AG04450 (cell line): ENCODE data around the gene CHCHD6. TPM values are rescaled to one million over a fixed set of nuclear protein-coding genes. Genes with fewer than 3 reads are reported as not detected.

Experiments used
- CTCF ChIA-PET: fragments of 300-600, 350-600 bp; formaldehyde crosslinking; extraction: SDS; loops from one replicate; lab custom pipeline; 2022; ENCODE audit warnings: antibody characterized with exemption, inconsistent platforms; lab: Charles Lee
- POLR2A ChIA-PET: fragments of 350-600 bp; formaldehyde crosslinking; extraction: SDS; loops from one replicate; lab custom pipeline; 2021; ENCODE audit warnings: antibody characterized with exemption, inconsistent platforms; lab: Yijun Ruan, JAX
- DNase-seq: peaks from one replicate; pipeline ENCODE4 v3.0.0-alpha.2; 2011; ENCODE audit warnings: low read depth, low spot score
- H3K27ac ChIP-seq: one replicate; pipeline ENCODE4 v1.5.1; 2012; ENCODE audit warnings: low read depth, low read length, control low read depth
- H3K27me3 ChIP-seq: one replicate; pipeline ENCODE4 v1.6.0; 2012; ENCODE audit warnings: low read length; ENCODE audit not compliant: control insufficient read depth, insufficient read depth
- H3K4me3 ChIP-seq: 2 replicates; pipeline ENCODE4 v1.5.1; 2011; ENCODE audit warnings: mild to moderate bottlenecking, low read depth, low read length, control low read depth
- H3K9me3 ChIP-seq: 2 replicates; pipeline ENCODE4 v1.5.1; 2012; ENCODE audit warnings: low read length; ENCODE audit not compliant: control insufficient read depth, insufficient read depth
- polyA plus RNA-seq: library from polyadenylated mRNA; depleted of rRNA; stranded (reverse); fragments of >200 nt; gene quantifications from 2 replicates; pipeline ENCODE4 v1.2.3, GENCODE V29; 2011
- TF ChIP-seq, protein P1 (sequence below): IDR thresholded peaks from 2 replicates; pipeline ENCODE4 v1.5.1; 2011; ENCODE audit warnings: low read depth, low read length, control low read depth, inconsistent platforms

The CHCHD6 gene
- polyA plus RNA-seq, 1 experiment: 14.0 TPM

GRCh38 chr3:126685493-126685892 lies 18.5 kb upstream of the CHCHD6 start:
- POLR2A ChIA-PET: no interaction called here
- Histone ChIP-seq H3K27ac (no peak overlapping the region), H3K9me3 (no peaks in the 10 kb centered on the region), H3K4me3 (no peak overlapping the region), H3K27me3 (peaks cover 26% of the 10 kb centered on the region)
- DNase-seq: no peak
- TF ChIP-seq, protein P1, sequence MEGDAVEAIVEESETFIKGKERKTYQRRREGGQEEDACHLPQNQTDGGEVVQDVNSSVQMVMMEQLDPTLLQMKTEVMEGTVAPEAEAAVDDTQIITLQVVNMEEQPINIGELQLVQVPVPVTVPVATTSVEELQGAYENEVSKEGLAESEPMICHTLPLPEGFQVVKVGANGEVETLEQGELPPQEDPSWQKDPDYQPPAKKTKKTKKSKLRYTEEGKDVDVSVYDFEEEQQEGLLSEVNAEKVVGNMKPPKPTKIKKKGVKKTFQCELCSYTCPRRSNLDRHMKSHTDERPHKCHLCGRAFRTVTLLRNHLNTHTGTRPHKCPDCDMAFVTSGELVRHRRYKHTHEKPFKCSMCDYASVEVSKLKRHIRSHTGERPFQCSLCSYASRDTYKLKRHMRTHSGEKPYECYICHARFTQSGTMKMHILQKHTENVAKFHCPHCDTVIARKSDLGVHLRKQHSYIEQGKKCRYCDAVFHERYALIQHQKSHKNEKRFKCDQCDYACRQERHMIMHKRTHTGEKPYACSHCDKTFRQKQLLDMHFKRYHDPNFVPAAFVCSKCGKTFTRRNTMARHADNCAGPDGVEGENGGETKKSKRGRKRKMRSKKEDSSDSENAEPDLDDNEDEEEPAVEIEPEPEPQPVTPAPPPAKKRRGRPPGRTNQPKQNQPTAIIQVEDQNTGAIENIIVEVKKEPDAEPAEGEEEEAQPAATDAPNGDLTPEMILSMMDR: no peak
- CTCF ChIA-PET: interaction anchor here (2.4 kb wide), 1 partner anchor 67 kb away, joined by 13 read pairs; no protein-coding TSS in a partner anchor

GRCh38 chr3:126691765-126692164 lies 12.3 kb upstream of the CHCHD6 start:
- ChIA-PET CTCF (interaction anchor here (0.9 to 1.6 kb wide), 3 partner anchors 11 to 13 kb away, joined by 3 to 4 read pairs (median 4); no protein-coding TSS in a partner anchor), POLR2A (no interaction called here)

GRCh38 chr3:126692858-126693257 lies 11.2 kb upstream of the CHCHD6 start:
- POLR2A ChIA-PET: no interaction called here
- peaks cover 23% of the 10 kb centered on the region for H3K27me3 ChIP-seq
- CTCF ChIA-PET: interaction anchor here (1.1 to 1.6 kb wide), 2 partner anchors 12 to 14 kb away, joined by 4 read pairs; no protein-coding TSS in a partner anchor
- H3K9me3 ChIP-seq: no peaks in the 10 kb centered on the region
- no peak for DNase-seq
- TF ChIP-seq, protein P1: no peak
- no peak overlapping the region for H3K4me3 ChIP-seq
- no peak overlapping the region for H3K27ac ChIP-seq

More at GRCh38 chr3:126691765-126692164, 12.3 kb upstream of the CHCHD6 start:
- TF ChIP-seq, protein P1: no peak
- Histone ChIP-seq H3K27me3 (peaks cover 23% of the 10 kb centered on the region), H3K4me3 (no peak overlapping the region), H3K9me3 (no peaks in the 10 kb centered on the region), H3K27ac (no peak overlapping the region)
- no peak for DNase-seq

- TF ChIP-seq, protein P1: no peak
- CTCF ChIA-PET: no interaction called here
Observed at GRCh38 chr3:126693921-126694320, 10.1 kb upstream of the CHCHD6 start.

DNA sequence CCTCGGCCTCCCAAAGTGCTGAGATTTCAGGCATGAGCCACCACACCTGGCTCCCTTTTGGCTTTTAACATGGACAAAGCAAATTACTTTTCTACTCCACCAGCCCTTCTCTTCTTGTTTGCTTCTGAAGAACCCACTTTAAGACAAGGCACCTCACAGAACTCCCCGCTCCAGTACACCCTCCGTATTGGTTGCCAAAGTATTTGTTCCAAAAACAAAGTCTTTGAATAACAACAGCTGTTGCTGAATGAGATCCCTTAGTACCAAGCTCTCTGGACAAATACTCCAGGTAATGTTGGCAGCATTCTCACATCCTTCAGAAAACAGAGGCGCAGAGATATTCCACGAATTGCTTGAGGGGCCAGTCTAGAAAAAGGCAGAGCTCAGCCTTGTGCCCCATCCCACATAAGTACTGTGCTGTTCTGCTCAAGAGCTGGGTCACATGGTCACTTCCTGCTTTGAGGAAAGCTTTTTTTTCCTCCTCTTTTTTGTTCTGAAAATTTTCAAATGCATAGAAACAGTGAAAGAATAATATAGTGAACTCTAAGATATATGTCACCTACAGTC lies 7.3 kb upstream of the CHCHD6 start:
- no peak overlapping the region for H3K27ac ChIP-seq
- no peak for DNase-seq
- ChIA-PET POLR2A (no interaction called here), CTCF (interaction anchor here (3.8 kb wide), 1 partner anchor 17 kb away, joined by 12 read pairs; no protein-coding TSS in a partner anchor)
- H3K27me3 ChIP-seq: peaks cover 29% of the 10 kb centered on the region
- TF ChIP-seq, protein P1: no peak
- no peak overlapping the region for H3K4me3 ChIP-seq
- H3K9me3 ChIP-seq: no peaks in the 10 kb centered on the region

More at GRCh38 chr3:126693921-126694320, 10.1 kb upstream of the CHCHD6 start:
- POLR2A ChIA-PET: no interaction called here
- Histone ChIP-seq H3K27me3 (peaks cover 23% of the 10 kb centered on the region), H3K9me3 (no peaks in the 10 kb centered on the region), H3K27ac (no peak overlapping the region), H3K4me3 (no peak overlapping the region)
- DNase-seq: no peak
